ENCODE results near the gene UCHL1.
"Not testable (repeated sequence)": the region's sequence is repeated elsewhere in the genome, so short reads cannot be mapped to it uniquely, and the experiment has no call there.

Gene UCHL1

DNA sequence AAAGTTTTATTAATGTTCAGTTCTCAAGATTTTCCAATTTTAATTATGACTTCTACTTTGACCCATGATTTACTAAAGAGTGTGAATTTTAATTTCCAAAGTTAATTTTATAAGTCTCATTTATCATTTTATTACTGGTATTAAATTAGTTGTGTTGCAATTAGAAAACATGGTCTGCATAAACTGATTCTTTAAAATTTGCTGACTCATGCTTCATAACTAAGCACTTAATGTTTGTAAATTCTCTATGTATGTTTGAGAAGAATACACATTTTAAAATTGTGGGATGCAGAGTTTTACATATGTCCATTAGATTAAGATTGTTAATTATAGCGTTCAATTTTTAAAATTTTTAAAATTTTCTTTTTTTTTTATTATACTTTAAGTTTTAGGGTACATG, 20.2 kb upstream of the UCHL1 start:
- DNase-seq (ENCODE audit: low read depth in 2 of 2), result no peak

GRCh38 chr4:41241919-41242318, 14.8 kb upstream of the UCHL1 start:
- DNase-seq (ENCODE audit: low read depth in 2 of 2), result no peak

- no peak for DNase-seq (ENCODE audit: low read depth in 2 of 2)
Observed at GRCh38 chr4:41245983-41246382, 10.7 kb upstream of the UCHL1 start.

- no peak for DNase-seq (ENCODE audit: low read depth in 2 of 2)
Observed at GRCh38 chr4:41256131-41256739, 493 bp upstream of the UCHL1 start.

- peak; percentile 3 to 14 for DNase-seq (ENCODE audit: low read depth in 2 of 2)
Observed at GRCh38 chr4:41257257-41257901, 651 bp downstream of the UCHL1 start.

GRCh38 chr4:41257906-41258305, 1.2 kb downstream of the UCHL1 start:
- DNase-seq (ENCODE audit: low read depth in 2 of 2), result no peak

DNA sequence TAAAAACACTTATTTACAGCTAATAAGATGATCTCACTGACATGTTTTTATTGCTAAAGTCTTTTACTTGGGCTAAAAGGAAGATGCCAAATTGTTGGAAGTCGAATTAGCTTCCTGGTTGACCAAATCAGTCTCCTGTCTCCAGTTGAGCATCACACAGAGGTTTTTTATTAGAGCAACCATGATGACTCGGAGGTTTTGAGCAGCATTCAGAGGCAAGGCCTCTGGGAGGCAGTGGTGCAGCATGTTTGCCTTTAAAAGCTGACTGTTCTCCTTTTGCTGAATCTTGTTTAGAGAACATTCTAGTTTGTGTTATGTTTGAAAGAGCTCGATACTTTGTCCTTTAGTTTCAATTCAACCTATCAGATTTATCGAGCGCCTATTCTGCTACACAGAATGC, 2.1 kb downstream of the UCHL1 start:
- DNase-seq (ENCODE audit: low read depth in 2 of 2), result no peak

DNA sequence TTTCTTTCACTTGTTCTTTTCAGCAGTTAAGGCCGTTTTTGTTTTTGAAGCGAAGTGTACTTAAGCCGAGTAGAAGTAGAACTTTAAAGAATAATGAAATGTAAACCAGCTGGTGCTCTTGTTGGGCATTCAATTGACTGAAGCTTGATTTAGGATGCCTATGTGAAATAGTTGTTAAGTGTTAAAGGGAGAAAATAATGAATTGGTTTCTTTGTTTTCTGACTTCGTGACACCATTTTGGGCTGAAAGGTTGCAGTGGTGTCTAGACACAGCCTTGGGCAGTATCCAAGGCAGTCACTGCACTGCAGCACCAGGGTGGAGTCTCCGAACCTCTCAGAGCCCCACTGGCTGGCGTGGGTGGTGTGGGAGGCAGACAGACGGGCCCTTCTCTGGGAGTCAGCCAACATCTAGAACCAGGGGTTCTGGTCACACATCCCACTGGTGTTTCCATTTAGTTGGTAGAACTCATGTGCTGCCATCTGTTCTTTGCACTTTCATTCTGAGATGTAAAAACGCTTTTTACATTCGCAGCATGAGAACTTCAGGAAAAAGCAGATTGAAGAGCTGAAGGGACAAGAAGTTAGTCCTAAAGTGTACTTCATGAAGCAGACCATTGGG, 3.5 kb downstream of the UCHL1 start:
- no peak for DNase-seq (ENCODE audit: low read depth in 2 of 2)

- no peak for DNase-seq (ENCODE audit: low read depth in 2 of 2)
Observed at GRCh38 chr4:41262198-41262597, 5.5 kb downstream of the UCHL1 start.

DNA sequence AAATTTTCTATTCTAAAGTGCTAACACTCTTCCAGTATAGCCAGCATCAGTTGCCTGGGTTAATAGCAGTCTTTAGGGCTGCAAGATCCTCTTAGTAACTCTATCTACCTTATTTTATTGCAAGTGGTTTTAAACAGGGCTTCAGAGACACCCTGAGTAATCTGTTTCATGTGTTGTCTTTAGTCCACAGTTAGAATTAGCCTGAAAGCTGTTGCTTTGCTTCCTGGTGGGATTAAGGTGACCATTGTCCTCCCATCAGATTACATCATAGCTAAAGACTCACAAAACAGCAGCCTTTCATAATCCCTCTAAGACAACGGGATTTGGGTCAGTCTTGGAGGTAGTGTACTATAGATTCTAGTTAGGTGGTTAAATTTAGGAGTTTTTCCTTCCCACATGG, 7.5 kb downstream of the UCHL1 start:
- DNase-seq (ENCODE audit: low read depth in 2 of 2), result no peak

- DNase-seq (ENCODE audit: low read depth in 2 of 2), result no peak
Observed at GRCh38 chr4:41267997-41268396, 11.3 kb downstream of the UCHL1 start.

DNA sequence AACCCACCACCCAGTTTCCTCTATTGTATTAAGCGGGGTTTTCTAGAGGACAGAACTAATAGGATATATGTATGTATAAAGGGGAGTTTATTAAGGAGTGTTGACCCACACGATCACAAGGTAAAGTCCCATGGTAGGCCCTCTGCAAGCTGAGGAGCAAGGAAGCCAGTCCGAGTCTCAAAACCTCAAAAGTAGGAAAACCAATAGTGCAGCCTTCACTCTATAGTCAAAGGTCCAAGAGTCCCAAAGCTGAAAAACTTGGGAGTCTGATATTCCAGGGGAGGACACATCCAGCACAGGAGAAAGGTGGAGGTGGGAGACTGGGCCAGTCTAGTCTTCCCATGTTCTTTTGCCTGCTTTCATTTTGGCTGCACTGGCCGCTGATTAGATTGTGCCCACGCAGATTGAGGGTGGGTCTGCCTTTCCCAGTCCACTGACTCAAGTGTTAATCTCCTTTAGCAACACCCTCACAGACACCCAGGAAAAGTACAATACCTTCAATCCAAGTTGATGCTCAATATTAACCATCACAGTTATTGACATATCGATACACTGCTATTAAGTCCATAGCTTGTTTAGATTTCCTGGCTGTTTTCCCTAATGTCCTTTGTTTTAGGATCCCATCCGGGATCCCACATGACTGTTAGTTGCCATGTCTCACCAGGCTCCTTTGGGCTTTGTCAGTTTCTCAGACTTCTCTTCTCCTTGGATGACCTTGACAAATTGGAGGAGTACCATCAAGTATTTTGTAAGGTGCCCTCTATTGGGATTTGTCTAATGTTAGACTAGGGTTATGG, 12.2 kb downstream of the UCHL1 start:
- no peak for DNase-seq (ENCODE audit: low read depth in 2 of 2)

- no peak for DNase-seq (ENCODE audit: low read depth in 2 of 2)
Observed at GRCh38 chr4:41269682-41270081, 13.0 kb downstream of the UCHL1 start.

GRCh38 chr4:41275931-41276330, 19.2 kb downstream of the UCHL1 start:
- not testable (repeated sequence) for DNase-seq (ENCODE audit: low read depth in 2 of 2)

- DNase-seq (ENCODE audit: low read depth in 2 of 2), result no peak
Observed at GRCh38 chr4:41280010-41280409, 23.3 kb downstream of the UCHL1 start.

DNA sequence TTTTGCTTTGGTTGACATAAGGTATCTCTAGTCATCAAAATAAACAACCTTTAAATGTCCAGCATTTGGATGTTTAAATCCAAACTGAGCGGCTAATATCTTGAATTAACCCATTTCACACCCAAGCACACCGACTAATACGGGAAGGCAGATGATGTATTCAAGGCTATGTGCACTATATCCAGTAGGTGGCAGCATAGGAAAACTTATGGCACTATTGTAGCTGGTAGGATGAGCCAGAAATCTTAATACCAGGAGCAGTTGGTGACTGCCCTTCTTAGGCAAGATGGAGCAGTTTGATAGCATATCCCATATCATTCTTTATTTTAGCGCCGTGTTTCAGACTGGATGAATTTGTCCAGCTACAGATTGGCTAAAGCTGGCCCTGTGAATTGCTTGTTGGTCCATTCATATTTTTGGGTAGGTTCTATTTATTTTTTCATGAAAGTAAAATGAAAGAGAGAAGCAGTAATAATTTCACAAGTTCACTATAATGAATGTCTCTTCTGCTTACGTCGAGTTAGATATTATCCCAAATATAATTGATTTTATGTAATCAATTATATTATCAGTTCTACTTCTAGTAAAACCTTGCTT, 24.4 kb downstream of the UCHL1 start:
- DNase-seq (ENCODE audit: low read depth in 2 of 2), result peak in 1 of 2 donors; percentile 9

- DNase-seq (ENCODE audit: low read depth in 2 of 2), result no peak
Observed at GRCh38 chr4:41282366-41282765, 25.6 kb downstream of the UCHL1 start.

DNA sequence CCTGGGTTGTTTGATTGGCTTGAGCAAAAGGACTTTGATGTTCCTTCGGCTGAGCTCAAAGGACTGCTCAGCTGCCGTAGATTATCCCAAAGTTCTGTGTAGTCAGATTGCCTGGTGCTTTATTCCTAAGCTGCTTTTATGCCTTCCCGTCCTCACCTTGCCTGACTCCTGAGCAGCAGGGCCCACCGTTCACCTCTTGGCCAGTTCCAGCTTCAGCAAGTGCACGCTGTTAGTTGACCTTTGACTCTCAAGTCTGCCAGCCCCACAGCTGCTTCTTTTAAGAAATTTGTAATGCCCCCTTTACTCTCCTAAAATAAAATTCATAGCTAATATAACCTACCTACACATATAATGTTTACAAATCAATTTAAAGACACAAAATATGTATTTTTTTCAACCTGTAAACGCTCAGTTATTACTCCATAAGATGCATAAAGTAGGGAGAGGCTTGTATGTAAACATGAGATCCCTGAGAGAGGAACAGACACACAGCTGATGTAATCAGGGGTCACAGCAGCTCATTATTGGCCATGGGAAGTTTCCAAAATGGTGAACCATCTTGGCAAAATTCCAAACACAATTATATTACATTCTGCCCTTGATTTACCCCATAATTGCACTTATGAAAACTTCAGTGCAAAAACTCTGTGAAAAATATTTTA, 28.6 kb downstream of the UCHL1 start:
- DNase-seq (ENCODE audit: low read depth in 2 of 2), result no peak

DNA sequence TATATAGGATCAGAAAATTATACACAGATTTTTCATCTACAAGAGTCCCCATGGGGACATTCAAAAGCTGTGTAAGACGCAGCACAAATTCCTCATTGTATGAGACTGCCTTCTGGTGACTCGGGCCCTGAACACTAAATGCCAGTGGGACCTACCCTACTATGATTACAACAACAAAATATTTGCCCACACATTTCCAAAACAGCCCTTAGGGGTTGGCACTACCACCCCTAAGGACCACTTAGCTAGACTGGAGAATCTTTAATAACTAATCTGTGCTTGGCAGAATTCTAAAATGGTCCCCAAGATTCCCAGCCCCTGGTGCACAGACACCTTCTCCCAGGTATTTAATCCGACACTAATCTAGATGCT, 29.1 kb downstream of the UCHL1 start:
- DNase-seq (ENCODE audit: low read depth in 2 of 2), result no peak

DNA sequence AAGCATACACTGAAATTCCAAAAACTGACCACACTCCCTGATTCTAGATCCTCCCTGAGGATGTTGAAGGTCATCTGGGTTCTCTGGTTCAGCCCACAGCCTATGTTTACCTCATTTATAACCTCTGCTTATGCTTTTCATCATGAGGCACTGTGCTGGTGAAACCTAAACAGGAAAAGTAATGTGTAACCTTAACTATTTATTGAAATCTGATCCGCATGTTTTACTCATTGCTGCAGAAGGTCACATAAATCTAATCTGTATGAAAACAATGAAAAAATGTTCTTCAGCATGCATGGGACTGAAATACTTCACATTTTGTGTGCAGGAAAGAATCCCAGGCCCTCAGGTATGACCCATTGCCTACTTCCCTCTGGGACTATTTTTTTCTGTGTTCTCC, 30.3 kb downstream of the UCHL1 start:
- no peak for DNase-seq (ENCODE audit: low read depth in 2 of 2)

- DNase-seq (ENCODE audit: low read depth in 2 of 2), result no peak
Observed at GRCh38 chr4:41287852-41288251, 31.1 kb downstream of the UCHL1 start.

DNA sequence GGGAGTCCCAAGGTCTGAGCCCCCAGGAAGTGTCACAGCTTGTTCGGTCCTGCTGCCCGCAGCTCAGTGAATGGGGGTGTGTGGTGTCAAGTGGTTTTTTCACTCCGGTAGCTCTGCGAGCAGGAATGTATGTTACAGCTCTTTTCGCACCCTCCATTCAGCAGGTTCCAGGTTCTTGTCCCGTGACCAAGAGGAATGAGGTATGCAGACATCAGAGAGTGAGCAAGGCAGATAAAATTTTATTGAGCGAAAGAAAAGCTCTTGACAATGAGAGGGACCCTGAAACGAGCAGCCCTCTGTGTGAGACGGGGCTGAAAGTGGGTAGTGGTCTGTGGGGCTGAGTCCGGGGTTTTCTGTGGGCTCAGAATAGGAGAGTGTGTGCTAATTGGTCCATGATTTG, 31.5 kb downstream of the UCHL1 start:
- no peak for DNase-seq (ENCODE audit: low read depth in 2 of 2)

All from stimulated activated CD4-positive, alpha-beta T cell treated with anti-CD3 and anti-CD28 coated beads, Interleukin-15, amount 100 ng/mL, for 48 hours (primary cell).